ENCODE data around the gene HLA-DPA1. TPM values are rescaled to one million over a fixed set of nuclear protein-coding genes. Genes with fewer than 3 reads are reported as not detected.

The HLA-DPA1 gene
- polyA plus RNA-seq, 1 donor, result 163 TPM

GRCh38 chr6:33040157-33040556 lies 33.3 kb downstream of the HLA-DPA1 start:
- H3K36me3 ChIP-seq (ENCODE audit: control insufficient read depth, insufficient read depth, low read length), result no peaks in the 10 kb centered on the region
- peaks cover 3% of the 10 kb centered on the region for H3K27me3 ChIP-seq (ENCODE audit: control insufficient read depth, insufficient read depth, low read length)
- no peak for DNase-seq
- H3K27ac ChIP-seq (ENCODE audit: low read length), result no peak overlapping the region
- H3K4me1 ChIP-seq (ENCODE audit: control insufficient read depth, insufficient read depth, low read length), result no peaks in the 10 kb centered on the region
- WGBS (ENCODE audit: insufficient coverage, low lambda C conversion rate), result 93% methylated on average over 2 of the region's 2 CpGs
- H3K4me3 ChIP-seq (ENCODE audit: low read length), result no peak overlapping the region
- no peaks in the 10 kb centered on the region for H3K9me3 ChIP-seq (ENCODE audit: control insufficient read depth, low read depth, low read length)

- DNase-seq, result no peak
- Histone ChIP-seq H3K27ac (ENCODE audit: low read length) (no peak overlapping the region), H3K4me1 (ENCODE audit: control insufficient read depth, insufficient read depth, low read length) (no peaks in the 10 kb centered on the region), H3K27me3 (ENCODE audit: control insufficient read depth, insufficient read depth, low read length) (peaks cover 5% of the 10 kb centered on the region), H3K9me3 (ENCODE audit: control insufficient read depth, low read depth, low read length) (no peaks in the 10 kb centered on the region), H3K4me3 (ENCODE audit: low read length) (no peak overlapping the region), H3K36me3 (ENCODE audit: control insufficient read depth, insufficient read depth, low read length) (no peaks in the 10 kb centered on the region)
- WGBS (ENCODE audit: insufficient coverage, low lambda C conversion rate), result no CpG with 5 or more reads among the region's 1 CpG
Observed at GRCh38 chr6:33036535-33036934, 36.9 kb downstream of the HLA-DPA1 start.

GRCh38 chr6:33034554-33034953 lies 38.9 kb downstream of the HLA-DPA1 start:
- Histone ChIP-seq H3K9me3 (ENCODE audit: control insufficient read depth, low read depth, low read length) (no peaks in the 10 kb centered on the region), H3K4me1 (ENCODE audit: control insufficient read depth, insufficient read depth, low read length) (no peaks in the 10 kb centered on the region), H3K27me3 (ENCODE audit: control insufficient read depth, insufficient read depth, low read length) (peaks cover 10% of the 10 kb centered on the region), H3K27ac (ENCODE audit: low read length) (no peak overlapping the region), H3K4me3 (ENCODE audit: low read length) (no peak overlapping the region), H3K36me3 (ENCODE audit: control insufficient read depth, insufficient read depth, low read length) (no peaks in the 10 kb centered on the region)
- DNase-seq, result no peak
- no CpG with 5 or more reads among the region's 1 CpG for WGBS (ENCODE audit: insufficient coverage, low lambda C conversion rate)

- peaks cover 8% of the 10 kb centered on the region for H3K27me3 ChIP-seq (ENCODE audit: control insufficient read depth, insufficient read depth, low read length)
- H3K9me3 ChIP-seq (ENCODE audit: control insufficient read depth, low read depth, low read length), result no peaks in the 10 kb centered on the region
- DNase-seq, result no peak
- no peak overlapping the region for H3K4me3 ChIP-seq (ENCODE audit: low read length)
- no peaks in the 10 kb centered on the region for H3K36me3 ChIP-seq (ENCODE audit: control insufficient read depth, insufficient read depth, low read length)
- 100% methylated on average over 1 of the region's 3 CpGs for WGBS (ENCODE audit: insufficient coverage, low lambda C conversion rate)
- no peak overlapping the region for H3K27ac ChIP-seq (ENCODE audit: low read length)
- H3K4me1 ChIP-seq (ENCODE audit: control insufficient read depth, insufficient read depth, low read length), result no peaks in the 10 kb centered on the region
Observed at GRCh38 chr6:33030245-33030644, 43.2 kb downstream of the HLA-DPA1 start.

- H3K36me3 ChIP-seq (ENCODE audit: control insufficient read depth, insufficient read depth, low read length), result no peaks in the 10 kb centered on the region
- H3K9me3 ChIP-seq (ENCODE audit: control insufficient read depth, low read depth, low read length), result no peaks in the 10 kb centered on the region
- WGBS (ENCODE audit: insufficient coverage, low lambda C conversion rate), result 55% methylated on average over 2 of the region's 6 CpGs
- no peaks in the 10 kb centered on the region for H3K4me1 ChIP-seq (ENCODE audit: control insufficient read depth, insufficient read depth, low read length)
- peak overlapping the region; percentile 35 for H3K27ac ChIP-seq (ENCODE audit: low read length)
- peak; percentile 12 to 19 for DNase-seq
- no peak overlapping the region for H3K4me3 ChIP-seq (ENCODE audit: low read length)
- H3K27me3 ChIP-seq (ENCODE audit: control insufficient read depth, insufficient read depth, low read length), result peaks cover 8% of the 10 kb centered on the region
Observed at GRCh38 chr6:33029328-33030184, 43.9 kb downstream of the HLA-DPA1 start.

GRCh38 chr6:33028220-33028849 lies 45.1 kb downstream of the HLA-DPA1 start:
- no peak overlapping the region for H3K27ac ChIP-seq (ENCODE audit: low read length)
- H3K4me1 ChIP-seq (ENCODE audit: control insufficient read depth, insufficient read depth, low read length), result no peaks in the 10 kb centered on the region
- no peaks in the 10 kb centered on the region for H3K9me3 ChIP-seq (ENCODE audit: control insufficient read depth, low read depth, low read length)
- peaks cover 8% of the 10 kb centered on the region for H3K27me3 ChIP-seq (ENCODE audit: control insufficient read depth, insufficient read depth, low read length)
- WGBS (ENCODE audit: insufficient coverage, low lambda C conversion rate), result 0% methylated on average over 1 of the region's 1 CpG
- no peak overlapping the region for H3K4me3 ChIP-seq (ENCODE audit: low read length)
- no peak for DNase-seq
- no peaks in the 10 kb centered on the region for H3K36me3 ChIP-seq (ENCODE audit: control insufficient read depth, insufficient read depth, low read length)

- Histone ChIP-seq H3K9me3 (ENCODE audit: control insufficient read depth, low read depth, low read length) (no peaks in the 10 kb centered on the region), H3K36me3 (ENCODE audit: control insufficient read depth, insufficient read depth, low read length) (no peaks in the 10 kb centered on the region), H3K4me3 (ENCODE audit: low read length) (no peak overlapping the region), H3K27me3 (ENCODE audit: control insufficient read depth, insufficient read depth, low read length) (peaks cover 4% of the 10 kb centered on the region), H3K27ac (ENCODE audit: low read length) (no peak overlapping the region), H3K4me1 (ENCODE audit: control insufficient read depth, insufficient read depth, low read length) (no peaks in the 10 kb centered on the region)
- no peak for DNase-seq
Observed at GRCh38 chr6:33024521-33024920, 48.9 kb downstream of the HLA-DPA1 start.

GRCh38 chr6:33023536-33023935 lies 49.9 kb downstream of the HLA-DPA1 start:
- Histone ChIP-seq H3K27ac (ENCODE audit: low read length) (no peak overlapping the region), H3K4me1 (ENCODE audit: control insufficient read depth, insufficient read depth, low read length) (no peaks in the 10 kb centered on the region), H3K9me3 (ENCODE audit: control insufficient read depth, low read depth, low read length) (no peaks in the 10 kb centered on the region), H3K36me3 (ENCODE audit: control insufficient read depth, insufficient read depth, low read length) (no peaks in the 10 kb centered on the region), H3K4me3 (ENCODE audit: low read length) (no peak overlapping the region), H3K27me3 (ENCODE audit: control insufficient read depth, insufficient read depth, low read length) (peaks cover 4% of the 10 kb centered on the region)
- DNase-seq, result no peak
- 100% methylated on average over 2 of the region's 3 CpGs for WGBS (ENCODE audit: insufficient coverage, low lambda C conversion rate)

GRCh38 chr6:33021917-33022316 lies 51.5 kb downstream of the HLA-DPA1 start:
- Histone ChIP-seq H3K36me3 (ENCODE audit: control insufficient read depth, insufficient read depth, low read length) (no peaks in the 10 kb centered on the region), H3K4me1 (ENCODE audit: control insufficient read depth, insufficient read depth, low read length) (no peaks in the 10 kb centered on the region), H3K27ac (ENCODE audit: low read length) (no peak overlapping the region), H3K9me3 (ENCODE audit: control insufficient read depth, low read depth, low read length) (no peaks in the 10 kb centered on the region), H3K27me3 (ENCODE audit: control insufficient read depth, insufficient read depth, low read length) (peaks cover 14% of the 10 kb centered on the region), H3K4me3 (ENCODE audit: low read length) (no peak overlapping the region)
- no CpG with 5 or more reads among the region's 11 CpGs for WGBS (ENCODE audit: insufficient coverage, low lambda C conversion rate)
- no peak for DNase-seq

GRCh38 chr6:33019372-33019771 lies 54.1 kb downstream of the HLA-DPA1 start:
- Histone ChIP-seq H3K27me3 (ENCODE audit: control insufficient read depth, insufficient read depth, low read length) (peaks cover 22% of the 10 kb centered on the region), H3K9me3 (ENCODE audit: control insufficient read depth, low read depth, low read length) (no peaks in the 10 kb centered on the region), H3K27ac (ENCODE audit: low read length) (no peak overlapping the region), H3K4me1 (ENCODE audit: control insufficient read depth, insufficient read depth, low read length) (no peaks in the 10 kb centered on the region), H3K36me3 (ENCODE audit: control insufficient read depth, insufficient read depth, low read length) (no peaks in the 10 kb centered on the region), H3K4me3 (ENCODE audit: low read length) (no peak overlapping the region)
- no peak for DNase-seq

- 0% methylated on average over 1 of the region's 6 CpGs for WGBS (ENCODE audit: insufficient coverage, low lambda C conversion rate)
- H3K36me3 ChIP-seq (ENCODE audit: control insufficient read depth, insufficient read depth, low read length), result no peaks in the 10 kb centered on the region
- H3K27ac ChIP-seq (ENCODE audit: low read length), result peak overlapping the region; percentile 12
- DNase-seq, result peak; percentile 54 to 63
- H3K4me1 ChIP-seq (ENCODE audit: control insufficient read depth, insufficient read depth, low read length), result no peaks in the 10 kb centered on the region
- H3K4me3 ChIP-seq (ENCODE audit: low read length), result no peak overlapping the region
- H3K27me3 ChIP-seq (ENCODE audit: control insufficient read depth, insufficient read depth, low read length), result peaks cover 22% of the 10 kb centered on the region
- no peaks in the 10 kb centered on the region for H3K9me3 ChIP-seq (ENCODE audit: control insufficient read depth, low read depth, low read length)
Observed at GRCh38 chr6:33018904-33019303, 54.5 kb downstream of the HLA-DPA1 start.

Data from large intestine (tissue), 3 donors.